Adrenal gland (tissue), 12 donors: ENCODE results near the gene H6PD. TPM values are rescaled to one million over a fixed set of nuclear protein-coding genes. Genes with fewer than 3 reads are reported as not detected.
"Not testable (repeated sequence)": the region's sequence is repeated elsewhere in the genome, so short reads cannot be mapped to it uniquely, and the experiment has no call there.

ENCODE experiments used
- DNase-seq, 7 donors: peaks; one replicate each; pipeline ENCODE4 v3.0.0-alpha.2; 2019 to 2020
- H3K27ac ChIP-seq, 5 donors: fragments of 200-600 bp; sonication (generic) in 4 of 5; 1 replicate in 3 of 5; 2 replicates in 2 of 5; pipeline versions ENCODE4 v1.5.1 to v1.8.0; 2016 to 2020; ENCODE audit warnings: mild to moderate bottlenecking in 1 of 5
- H3K27me3 ChIP-seq: fragments of 200-600 bp; 2 replicates; pipeline ENCODE4 v1.8.0; 2021
- H3K36me3 ChIP-seq, 2 donors: fragments of 200-600 bp; replicated peaks in 1 of 2; 1 replicate in 1 of 2; 2 replicates in 1 of 2; pipeline versions ENCODE4 v1.5.1 to v1.8.0; 2018 to 2022
- H3K4me1 ChIP-seq, 2 donors: fragments of 200-600 bp; replicated peaks in 1 of 2; 1 replicate in 1 of 2; 2 replicates in 1 of 2; pipeline versions ENCODE4 v1.5.1 to v1.8.0; 2018 to 2021
- H3K4me3 ChIP-seq, 4 donors: fragments of 200-600 bp; sonication (generic) in 3 of 4; one replicate each; pipeline ENCODE4 v1.5.1; 2016 to 2018
- H3K9me3 ChIP-seq, 3 donors: fragments of 200-600 bp; sonication (generic) in 1 of 3; replicated peaks in 1 of 3; 1 replicate in 2 of 3; 2 replicates in 1 of 3; pipeline versions ENCODE4 v1.5.1 to v1.8.0; 2016 to 2021
- POLR2A ChIP-seq, 2 donors: fragments of 450-650 bp; IDR thresholded peaks; one replicate each; pipeline ENCODE4 v1.6.1; 2017; ENCODE audit warnings: antibody characterized with exemption in 2 of 2, mild to moderate bottlenecking in 2 of 2, moderate library complexity in 1 of 2
- WGBS, 4 donors: extraction: QIAGEN DNeasy Blood & Tissue Kit in 2 of 4; methylation state at CpG; one replicate each; pipeline versions ENCODE4 v1.1.5 to v1.1.7; 2013 to 2017; 5-methylcytosine and 5-hydroxymethylcytosine counted together
- intact Hi-C, 2 donors: fragments of 100-400 bp; cut with DNase I; formaldehyde crosslinking; loops; one replicate each; pipeline versions ENCODE4 v1.14.1 to v1.15.0; 2022 to 2023
- polyA plus RNA-seq, 3 donors: library from polyadenylated mRNA; stranded (reverse); fragments of 200-250 nt in 2 of 3; fragments of 350-450 nt in 1 of 3; fragmentation: Illumina TruSeq in 1 of 3; extraction: RNeasy Lipid Tissue Mini Kit (QIAGEN cat#74804) in 1 of 3; gene quantifications; one replicate each; pipeline ENCODE4 v1.2.3, GENCODE V29; 2013 to 2014
- total RNA-seq, 9 donors: library from RNA; depleted of rRNA in 4 of 9; stranded (reverse); fragments of >200 nt in 4 of 9; fragments of 120-200 nt in 1 of 9; fragmentation: NEBNext Ultra II Directional in 1 of 9; extraction: Animal tissue kit (Norgen Biotek cat#: 25700) in 1 of 9; gene quantifications; one replicate each; pipeline versions ENCODE4 v1.1.0 to v1.2.4, GENCODE V29; 2013 to 2023
- TF ChIP-seq, protein P1 (sequence below), 6 experiments: fragments of 450-650 bp in 4 of 6; fragments of 200-600 bp in 2 of 6; sonication (generic) in 1 of 6; IDR thresholded peaks; 1 replicate in 5 of 6; 2 replicates in 1 of 6; pipeline versions ENCODE4 v1.5.1 to v1.8.0; 2016 to 2021; ENCODE audit warnings: antibody characterized with exemption in 6 of 6, mild to moderate bottlenecking in 2 of 6, moderate library complexity in 1 of 6
- donor health status: healthy with polysubstance abuse.
- donor health status: Bipolar disorder and iron deficiency.
- donor health status: DM: yes; HTN: yes; CAD: no.
- donor health status: DM: no; HTN: no; CAD: no.
- donor health status: DM: no; HTN: no; CAD: no.
- donor health status: DM: yes; HTN: yes; CAD: no.

The H6PD gene
- total and polyA plus RNA-seq, 12 donors, result 20.3 to 116 (median 80.4) TPM

- Histone ChIP-seq H3K9me3 (no peaks in the 10 kb centered on the region), H3K27me3 (no peaks in the 10 kb centered on the region), H3K4me3 (no peak overlapping the region), H3K36me3 (no peaks in the 10 kb centered on the region), H3K27ac (no peak overlapping the region), H3K4me1 (peaks cover 6 to 24% of the 10 kb centered on the region in 2 donors)
- WGBS, 4 donors, result 37 to 70% (median 65%) methylated on average over 3 of the region's 3 CpGs
- intact Hi-C loops, result no loop called here
- TF ChIP-seq, protein P1, sequence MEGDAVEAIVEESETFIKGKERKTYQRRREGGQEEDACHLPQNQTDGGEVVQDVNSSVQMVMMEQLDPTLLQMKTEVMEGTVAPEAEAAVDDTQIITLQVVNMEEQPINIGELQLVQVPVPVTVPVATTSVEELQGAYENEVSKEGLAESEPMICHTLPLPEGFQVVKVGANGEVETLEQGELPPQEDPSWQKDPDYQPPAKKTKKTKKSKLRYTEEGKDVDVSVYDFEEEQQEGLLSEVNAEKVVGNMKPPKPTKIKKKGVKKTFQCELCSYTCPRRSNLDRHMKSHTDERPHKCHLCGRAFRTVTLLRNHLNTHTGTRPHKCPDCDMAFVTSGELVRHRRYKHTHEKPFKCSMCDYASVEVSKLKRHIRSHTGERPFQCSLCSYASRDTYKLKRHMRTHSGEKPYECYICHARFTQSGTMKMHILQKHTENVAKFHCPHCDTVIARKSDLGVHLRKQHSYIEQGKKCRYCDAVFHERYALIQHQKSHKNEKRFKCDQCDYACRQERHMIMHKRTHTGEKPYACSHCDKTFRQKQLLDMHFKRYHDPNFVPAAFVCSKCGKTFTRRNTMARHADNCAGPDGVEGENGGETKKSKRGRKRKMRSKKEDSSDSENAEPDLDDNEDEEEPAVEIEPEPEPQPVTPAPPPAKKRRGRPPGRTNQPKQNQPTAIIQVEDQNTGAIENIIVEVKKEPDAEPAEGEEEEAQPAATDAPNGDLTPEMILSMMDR (IDR thresholded peaks at IDR 0.05), result no peak
- TF ChIP-seq POLR2A (IDR thresholded peaks at IDR 0.05), result no peak
- no peak for DNase-seq
Observed at GRCh38 chr1:9298282-9298681, 63.7 kb downstream of the H6PD start.

- H3K27me3 ChIP-seq, intact Hi-C loops, H3K9me3 ChIP-seq, DNase-seq, H3K36me3 ChIP-seq, H3K4me3 ChIP-seq: not testable (repeated sequence)
- WGBS, 4 donors, result 84 to 92% (median 88%) methylated on average over 15 to 16 of the region's 16 CpGs
- peaks cover 0 to 20% of the 10 kb centered on the region in 2 donors for H3K4me1 ChIP-seq
- peak overlapping the region in 1 of 5 donors; percentile 62 for H3K27ac ChIP-seq
Observed at GRCh38 chr1:9299571-9300541, 65.3 kb downstream of the H6PD start.

DNA sequence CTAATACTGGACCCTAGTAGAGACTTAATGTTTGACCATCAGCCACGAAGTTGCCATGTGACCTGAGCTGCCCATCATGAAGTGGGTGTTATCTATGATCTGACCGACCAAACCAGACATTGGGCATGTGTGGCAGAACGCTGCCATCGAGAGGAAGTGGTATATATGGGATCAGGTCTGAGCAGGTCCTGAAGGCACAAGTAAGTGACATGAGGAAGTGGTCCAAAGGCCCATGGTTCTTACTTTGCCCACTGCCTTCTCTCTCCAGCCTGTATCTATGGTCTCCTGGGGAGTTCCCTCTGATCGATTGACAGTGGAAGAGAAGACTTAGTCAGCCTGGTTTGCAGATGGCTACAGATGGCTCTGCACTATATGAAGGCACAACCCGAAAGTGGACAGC is 66.0 kb downstream of the H6PD start:
- WGBS, 4 donors, result 79 to 89% (median 81%) methylated on average over 4 to 6 of the region's 6 CpGs
- intact Hi-C loops, result no loop called here
- H3K27me3 ChIP-seq, result no peaks in the 10 kb centered on the region
- no peak overlapping the region for H3K4me3 ChIP-seq
- peak overlapping the region in 1 of 5 donors; percentile 62 for H3K27ac ChIP-seq
- DNase-seq, result no peak
- TF ChIP-seq, protein P1 (IDR thresholded peaks at IDR 0.05), result no peak
- no peak for TF ChIP-seq POLR2A (IDR thresholded peaks at IDR 0.05)
- no peaks in the 10 kb centered on the region for H3K9me3 ChIP-seq
- H3K4me1 ChIP-seq, result peaks cover 0 to 20% of the 10 kb centered on the region in 2 donors
- no peaks in the 10 kb centered on the region for H3K36me3 ChIP-seq

- Histone ChIP-seq H3K27me3 (no peaks in the 10 kb centered on the region), H3K36me3 (no peaks in the 10 kb centered on the region), H3K27ac (peak overlapping the region in 3 of 5 donors; percentile 45 to 88 (median 66)), H3K9me3 (no peaks in the 10 kb centered on the region), H3K4me3 (no peak overlapping the region), H3K4me1 (peaks cover 0 to 20% of the 10 kb centered on the region in 2 donors)
- TF ChIP-seq POLR2A (IDR thresholded peaks at IDR 0.05), result no peak
- TF ChIP-seq, protein P1 (IDR thresholded peaks at IDR 0.05), result no peak
- intact Hi-C loops, result no loop called here
- WGBS, 4 donors, result 44 to 71% (median 59%) methylated on average over 6 to 9 of the region's 9 CpGs
- peak in 3 of 7 donors; percentile 26 to 42 (median 38) for DNase-seq
Observed at GRCh38 chr1:9302745-9303524, 68.4 kb downstream of the H6PD start.
